NOMO-1 (cell line): Measurements from ENCODE around the gene PDE8B.

Experiments used
- DNase-seq, 2 experiments: peaks; one replicate each; lab custom pipeline; 2025; ENCODE audit not compliant: unreplicated experiment in 2 of 2; lab: John Stamatoyannopoulos, UW

Gene PDE8B

DNA sequence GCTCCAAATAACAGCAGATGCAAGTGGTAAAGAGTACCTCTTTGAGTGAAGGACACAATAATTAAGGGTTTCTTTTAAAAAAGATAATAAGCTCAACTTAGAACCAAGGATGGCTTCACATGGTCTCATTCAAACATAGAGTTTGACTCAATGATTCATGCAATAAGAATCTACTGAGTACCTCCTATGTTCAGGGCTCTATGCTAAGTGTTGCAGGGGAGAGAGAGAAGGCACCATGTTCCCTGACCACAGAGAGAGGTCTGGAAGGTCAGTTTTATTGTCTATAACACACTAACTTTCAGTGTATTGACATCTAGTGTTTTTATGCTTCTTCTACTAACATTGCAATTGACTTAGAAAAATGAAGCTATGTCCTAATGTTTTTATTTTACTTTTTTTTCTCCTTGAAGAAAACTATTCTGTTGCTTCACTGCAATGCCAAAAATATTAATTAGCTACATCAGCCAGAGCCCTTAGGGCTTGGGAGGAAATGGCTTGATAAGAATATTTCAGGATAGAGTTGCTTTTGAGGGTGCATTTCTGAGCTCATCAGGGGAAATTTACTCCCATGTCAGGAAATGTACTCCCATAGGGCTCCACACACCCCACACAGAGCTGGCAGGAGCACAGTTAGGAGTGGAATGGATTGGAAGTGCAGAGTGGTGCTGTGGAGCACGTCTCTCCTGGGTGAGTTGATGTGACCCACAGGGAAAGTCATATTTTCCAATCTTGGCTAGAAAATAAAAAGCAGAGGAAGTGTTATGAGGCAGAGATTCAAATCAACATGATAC is 106.6 kb downstream of the PDE8B start:
- no peak for DNase-seq

DNA sequence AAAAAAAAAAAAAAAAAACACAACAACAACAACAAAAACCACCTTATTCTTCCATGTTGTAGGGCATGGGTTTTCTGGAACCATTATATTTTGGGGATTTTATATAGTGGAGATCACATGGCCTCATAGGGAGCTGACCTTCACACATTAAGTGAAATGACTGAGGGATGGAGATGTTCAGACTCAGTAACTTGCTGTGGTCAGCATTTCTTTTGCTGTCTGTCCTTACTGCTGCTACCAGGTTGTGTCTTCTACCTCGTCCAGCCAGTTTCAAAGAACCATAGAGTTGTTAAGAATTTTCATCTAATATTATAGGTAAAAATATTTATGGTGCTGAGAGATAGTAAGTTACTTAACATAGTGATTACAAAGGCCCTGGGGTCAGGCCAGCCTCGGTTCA is 107.6 kb downstream of the PDE8B start:
- no peak for DNase-seq

DNA sequence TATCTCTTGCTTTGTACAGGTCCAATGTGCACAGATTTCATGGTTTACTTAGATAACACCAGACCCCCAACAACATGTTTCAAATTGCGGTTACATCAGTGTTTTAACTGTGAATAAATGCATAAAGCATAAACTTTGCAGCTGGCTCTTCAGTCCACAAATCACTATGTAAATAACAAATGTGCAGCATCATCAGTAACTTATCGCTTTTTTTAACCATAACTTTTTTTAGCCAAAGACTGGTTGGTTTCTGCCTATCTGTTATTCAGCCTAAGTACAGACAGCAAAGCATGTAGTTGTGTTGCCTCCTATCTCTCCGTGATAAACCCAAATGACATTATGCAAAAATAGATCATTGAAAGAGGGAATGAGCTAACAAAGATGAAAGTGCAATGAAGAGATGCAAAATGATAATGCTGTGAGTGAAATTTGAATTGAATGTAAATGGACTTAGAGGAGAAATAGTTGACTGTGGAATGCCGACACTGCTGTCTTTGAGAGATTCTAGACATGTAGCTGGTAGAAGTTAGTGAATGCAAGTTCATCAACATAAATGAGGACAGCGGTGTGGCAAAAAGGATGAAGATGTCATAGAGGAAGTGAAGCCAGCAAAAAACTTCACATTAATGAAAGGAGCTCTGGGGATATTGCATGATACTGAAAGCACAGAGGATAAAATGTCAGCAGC is 108.8 kb downstream of the PDE8B start:
- no peak for DNase-seq

DNA sequence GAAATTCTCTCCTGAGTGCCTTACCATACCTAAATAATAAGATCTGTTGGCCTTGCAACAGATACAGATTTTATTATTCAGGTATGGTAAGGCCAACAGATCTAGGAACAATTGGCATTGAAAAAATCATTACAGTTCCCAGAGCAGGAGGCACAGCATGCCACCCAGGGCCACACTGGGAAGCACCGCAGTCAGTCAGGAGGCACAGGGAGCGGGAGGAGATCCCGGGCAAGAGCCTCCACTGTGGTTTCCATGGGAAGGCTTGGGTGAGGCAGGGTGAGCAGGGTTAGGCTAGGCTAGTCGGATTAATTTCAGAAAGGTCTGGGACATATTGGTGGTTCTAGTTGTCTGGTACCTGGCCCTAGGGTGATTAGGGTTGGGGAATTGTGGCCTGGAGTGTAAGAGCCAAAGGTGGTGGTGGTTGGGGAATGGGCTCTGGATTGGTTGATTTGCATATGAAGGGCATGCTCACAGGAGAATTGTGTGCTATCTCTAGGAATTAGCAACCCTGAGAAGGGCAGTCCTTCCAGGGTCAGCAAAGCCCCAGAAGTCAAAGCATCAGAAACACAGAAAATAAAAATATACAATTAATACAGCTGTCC is 111.4 kb downstream of the PDE8B start:
- DNase-seq: no peak

DNA sequence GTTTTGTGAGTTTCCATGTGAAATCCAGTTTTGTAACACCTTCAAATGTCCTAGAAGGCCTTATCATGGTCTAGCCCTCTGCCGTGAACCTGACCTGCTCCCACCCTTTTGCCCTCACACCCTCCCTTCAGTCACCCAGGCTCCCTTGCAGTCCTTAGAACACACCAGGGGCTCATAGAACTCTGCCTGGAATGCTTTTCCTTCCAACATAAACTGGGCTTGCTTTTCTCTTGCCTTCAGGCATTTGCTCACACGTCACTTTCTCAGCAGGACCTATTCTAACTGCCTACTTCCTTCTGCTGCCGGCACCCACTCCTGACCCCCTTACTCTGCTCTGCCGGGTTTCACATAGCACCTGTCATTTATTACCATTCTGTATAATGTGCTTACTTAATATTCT is 111.9 kb downstream of the PDE8B start:
- DNase-seq: no peak

DNA sequence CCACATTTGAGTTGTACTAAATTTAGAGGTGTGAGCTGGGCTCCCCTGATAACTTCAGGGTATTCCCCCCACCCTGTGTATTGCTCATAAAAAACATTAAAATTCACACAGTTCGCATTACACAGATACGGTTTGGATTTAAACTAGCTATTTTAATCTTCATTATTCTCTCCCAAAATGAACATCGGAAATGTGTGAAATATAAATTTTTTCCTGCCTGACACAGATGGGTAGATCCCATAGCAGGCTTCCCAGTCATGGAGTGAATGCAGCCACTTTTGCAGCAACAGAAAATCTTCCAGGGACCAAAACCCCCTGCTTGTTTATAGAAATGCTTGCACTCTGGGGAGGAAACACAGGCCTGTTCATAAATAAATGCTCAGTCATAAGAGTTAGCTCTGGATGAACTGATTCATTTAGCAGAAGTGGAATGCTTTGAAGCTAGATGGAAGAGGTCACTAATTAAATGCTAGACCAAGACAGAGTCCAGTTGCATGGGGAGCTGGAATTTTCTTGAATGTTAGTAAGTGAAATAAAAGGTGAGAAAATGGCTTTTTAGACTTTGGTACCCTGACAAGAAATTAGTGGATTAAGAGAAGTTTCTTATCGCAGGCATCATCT is 115.6 kb downstream of the PDE8B start:
- no peak for DNase-seq

DNA sequence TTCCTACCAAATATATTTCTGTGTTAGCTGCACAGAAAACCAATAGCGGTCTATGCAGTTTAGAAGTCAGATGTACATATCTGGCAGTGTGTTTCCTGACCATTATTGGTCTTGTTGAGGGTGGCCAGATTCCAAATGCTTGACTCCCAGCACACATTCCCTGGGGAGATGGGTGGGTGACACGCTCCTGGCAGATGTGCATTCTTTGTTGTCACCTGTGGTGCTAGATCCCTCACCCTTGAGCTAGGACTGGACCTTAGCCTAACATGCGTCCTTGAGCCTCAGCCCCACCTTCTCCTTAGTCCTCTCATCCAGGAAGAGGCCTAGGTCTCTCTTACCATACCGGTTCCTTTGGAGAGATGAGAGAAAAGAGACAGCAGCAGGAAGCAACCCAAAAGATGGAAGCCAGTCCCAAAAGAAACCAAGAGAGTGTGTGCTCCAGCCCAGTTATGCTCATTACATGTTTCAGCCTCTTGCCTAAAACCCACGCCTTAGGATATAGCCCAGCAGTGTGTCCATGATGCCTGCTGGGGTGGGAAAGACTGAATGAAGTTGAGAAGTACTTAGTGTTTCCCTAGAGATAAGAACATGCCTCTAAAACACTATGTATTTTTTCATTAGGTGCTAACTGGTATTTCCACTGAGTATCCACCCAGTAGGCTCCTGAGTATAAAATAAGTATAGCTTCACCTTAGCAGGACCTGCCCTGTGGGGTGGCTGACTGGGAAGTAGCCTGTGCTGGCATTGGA is 116.7 kb downstream of the PDE8B start:
- DNase-seq: no peak

DNA sequence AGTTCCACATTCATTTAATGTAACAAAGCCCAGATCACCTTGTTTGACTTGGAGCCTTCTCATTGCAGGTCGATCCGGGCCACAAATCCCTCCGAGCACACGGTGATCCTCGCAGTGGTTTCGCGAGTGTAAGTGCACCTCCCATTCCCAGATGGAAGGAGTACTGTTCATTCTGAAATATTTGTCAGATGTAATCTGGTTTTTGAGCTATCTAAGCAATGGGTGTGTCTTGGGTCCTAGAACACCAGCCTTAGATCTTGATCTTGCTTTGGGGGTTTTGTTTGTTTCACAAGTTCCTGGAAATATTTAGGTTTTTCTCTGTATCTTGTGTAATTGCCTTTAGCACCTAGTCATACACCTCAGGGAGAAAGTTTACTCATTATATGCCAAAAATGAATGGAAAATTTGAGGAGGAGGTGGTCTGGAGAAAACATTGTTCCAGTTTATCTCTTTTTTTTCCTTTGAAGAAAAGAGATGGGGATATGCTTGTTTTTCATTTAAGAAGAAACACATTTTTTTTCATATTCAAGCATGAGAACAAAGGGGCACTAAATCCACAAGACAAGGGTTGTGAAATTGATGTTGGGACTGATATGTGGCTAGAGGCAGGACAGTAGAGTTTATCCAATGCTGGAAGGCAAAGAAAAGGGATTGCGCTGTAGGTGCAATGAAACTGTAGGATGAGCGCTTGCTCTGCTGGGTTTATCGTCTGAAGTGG is 118.6 kb downstream of the PDE8B start:
- DNase-seq: no peak

DNA sequence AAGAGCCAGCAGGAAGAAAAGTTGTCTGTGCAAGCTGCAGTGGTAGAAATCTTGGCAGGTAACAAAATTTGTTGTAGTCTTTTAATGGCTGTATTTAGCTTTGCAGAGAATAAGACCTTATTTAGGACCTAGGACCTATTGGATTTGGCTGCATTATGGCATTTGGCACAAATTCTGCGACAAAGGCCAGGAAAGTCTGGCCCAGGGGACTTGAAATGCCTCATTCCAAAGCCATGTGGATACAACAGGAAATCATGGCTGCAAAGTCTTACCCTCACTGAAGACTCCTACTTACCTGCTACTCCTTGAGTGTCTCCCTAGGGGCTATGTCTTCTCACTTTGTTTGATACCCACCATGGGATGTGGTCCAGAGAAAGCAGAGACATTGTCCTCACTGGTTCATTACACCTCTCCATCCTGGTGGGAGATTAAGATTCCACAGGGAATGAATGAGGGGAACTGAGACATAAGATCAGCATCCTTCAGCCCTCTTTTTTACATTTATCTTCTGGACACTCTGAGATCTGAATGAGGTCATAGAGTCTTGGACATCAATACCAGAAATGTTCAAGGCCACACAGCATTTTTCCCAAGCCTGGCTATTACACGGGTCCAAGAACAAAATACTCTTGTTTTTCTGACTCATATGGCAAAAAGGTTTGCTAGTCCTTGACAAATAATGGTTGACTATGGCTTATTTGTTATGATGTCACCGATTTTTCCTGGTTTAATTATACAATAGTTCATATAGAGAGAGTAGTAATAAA is 119.4 kb downstream of the PDE8B start:
- DNase-seq: no peak

DNA sequence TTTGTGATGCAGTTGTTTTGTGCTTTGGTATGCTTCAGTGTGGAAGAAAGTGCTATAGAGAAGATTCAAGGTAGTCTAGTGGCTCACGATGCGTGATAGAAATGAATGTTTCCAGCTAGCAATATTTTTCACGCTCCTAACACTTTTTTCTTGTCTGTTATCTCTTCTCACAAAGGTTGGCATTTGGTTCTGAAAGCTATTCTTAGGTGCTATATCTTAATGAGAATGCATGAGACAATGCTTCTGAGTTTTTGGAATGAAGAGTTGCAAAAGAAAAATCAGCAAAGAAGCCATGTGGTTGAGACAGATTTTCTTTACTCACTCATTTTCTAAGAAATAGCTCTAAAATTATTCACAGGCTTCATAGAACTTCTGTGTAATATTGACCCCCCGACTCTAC is 122.6 kb downstream of the PDE8B start:
- DNase-seq: no peak

DNA sequence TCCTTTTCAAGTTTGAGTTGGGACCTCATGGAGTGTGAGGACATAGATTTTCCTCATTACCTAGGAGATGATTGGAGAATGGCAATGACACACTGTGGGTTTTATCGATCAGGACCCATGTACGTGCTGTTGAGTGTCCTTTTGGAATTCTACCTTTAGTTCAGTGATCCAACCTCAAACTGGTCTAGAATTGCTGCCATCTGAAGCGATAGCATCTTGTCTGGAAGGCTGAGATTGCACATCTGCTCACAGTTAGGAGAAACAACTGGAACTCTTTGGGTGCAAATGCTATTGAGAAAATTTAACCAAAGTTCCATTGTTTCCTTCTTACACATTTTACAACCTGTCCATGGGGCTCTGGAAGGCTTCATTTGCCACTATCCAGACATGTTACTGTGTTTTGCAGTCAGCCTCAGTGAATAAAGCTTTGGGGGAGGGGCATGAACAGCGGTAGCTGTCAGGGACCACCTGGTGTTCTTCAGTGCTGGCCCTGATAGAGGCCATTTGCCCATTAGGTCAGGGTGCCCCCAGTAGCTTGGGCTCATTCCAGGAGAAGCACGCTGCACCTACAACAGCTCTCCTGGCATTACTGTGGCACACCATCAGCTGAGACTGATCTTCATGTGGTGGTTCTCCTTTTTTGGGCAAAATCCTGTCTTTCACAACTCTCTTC is 123.1 kb downstream of the PDE8B start:
- DNase-seq: no peak

DNA sequence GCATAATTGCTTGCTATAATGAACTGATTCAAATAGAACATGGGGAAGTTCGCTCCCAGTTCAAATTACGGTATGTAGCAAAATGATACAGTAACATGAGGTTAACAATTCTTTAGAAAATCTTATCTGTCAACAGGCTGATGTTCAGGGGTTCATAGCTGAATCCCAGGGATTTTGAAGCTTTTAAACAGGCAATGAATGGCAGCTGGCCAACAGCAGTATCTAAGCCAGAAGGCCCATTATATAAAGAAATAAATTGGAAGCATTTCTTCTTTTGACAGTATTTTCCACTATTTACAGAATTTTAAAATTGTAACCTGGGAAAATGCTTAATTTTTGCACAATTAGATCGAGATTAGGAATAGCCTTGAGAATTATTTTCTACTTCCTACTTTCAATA is 126.8 kb downstream of the PDE8B start:
- no peak for DNase-seq

DNA sequence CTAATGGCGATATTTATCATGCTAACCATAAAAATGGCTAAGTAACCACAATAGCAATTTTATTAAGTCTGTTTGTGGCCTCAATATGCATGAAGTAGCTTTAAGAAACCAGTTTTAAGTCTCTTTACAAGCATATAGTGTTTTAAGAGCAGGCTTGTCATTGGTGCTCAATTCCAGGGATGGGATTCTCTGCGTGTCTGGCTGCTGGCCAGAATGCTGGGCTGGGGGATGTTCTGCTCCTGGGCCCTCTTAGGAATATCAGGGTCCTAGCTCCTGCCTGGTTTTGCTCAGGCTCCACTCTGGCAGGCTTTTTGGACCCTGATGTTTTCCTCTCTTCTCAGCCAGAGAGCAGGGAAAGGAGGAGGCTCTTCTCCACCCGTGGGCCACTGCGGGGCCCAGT is 127.2 kb downstream of the PDE8B start:
- no peak for DNase-seq

DNA sequence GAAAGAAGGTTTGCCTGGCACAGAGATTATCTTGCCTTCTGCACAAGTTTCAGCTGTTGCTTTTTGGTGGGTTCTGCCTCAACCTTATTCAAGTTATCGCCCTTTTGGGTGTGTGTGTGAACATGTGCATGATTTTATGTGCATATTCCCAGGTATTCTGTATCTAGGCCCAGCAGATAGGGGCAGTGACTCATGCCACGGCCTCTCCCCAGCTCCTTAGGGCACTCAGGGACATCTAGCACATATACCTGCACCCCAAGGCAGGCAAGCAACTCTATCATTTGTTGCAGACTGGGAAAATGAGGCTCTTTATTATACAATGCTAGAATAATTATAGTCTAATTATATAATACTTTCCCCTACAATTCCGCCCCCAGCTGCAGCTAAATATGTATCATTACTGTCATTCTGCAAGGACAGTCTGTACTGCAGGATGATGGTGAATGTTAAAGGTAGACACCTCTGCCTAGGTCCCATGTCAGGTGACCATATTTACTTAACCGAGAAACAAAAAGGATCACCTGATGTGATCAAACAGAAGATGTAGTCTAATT is 128.9 kb downstream of the PDE8B start:
- DNase-seq: no peak

DNA sequence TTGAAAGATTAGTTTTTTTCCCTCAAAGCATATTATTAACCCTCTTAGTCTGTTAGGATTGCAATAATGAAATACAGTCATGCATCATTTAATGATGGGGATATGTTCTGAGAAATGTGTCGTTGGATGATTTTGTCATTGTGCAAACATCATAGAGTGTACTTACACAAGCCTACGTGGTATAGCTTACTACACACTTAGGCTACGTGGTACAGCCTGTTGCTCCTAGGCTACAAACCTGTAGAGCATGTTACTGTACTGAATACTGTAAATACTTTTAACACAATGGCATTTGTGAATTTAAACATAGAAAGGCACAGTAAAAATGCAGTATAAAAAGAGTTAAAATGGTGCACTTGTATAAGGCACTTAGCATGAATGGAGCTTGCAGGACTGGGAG is 132.7 kb downstream of the PDE8B start:
- no peak for DNase-seq

DNA sequence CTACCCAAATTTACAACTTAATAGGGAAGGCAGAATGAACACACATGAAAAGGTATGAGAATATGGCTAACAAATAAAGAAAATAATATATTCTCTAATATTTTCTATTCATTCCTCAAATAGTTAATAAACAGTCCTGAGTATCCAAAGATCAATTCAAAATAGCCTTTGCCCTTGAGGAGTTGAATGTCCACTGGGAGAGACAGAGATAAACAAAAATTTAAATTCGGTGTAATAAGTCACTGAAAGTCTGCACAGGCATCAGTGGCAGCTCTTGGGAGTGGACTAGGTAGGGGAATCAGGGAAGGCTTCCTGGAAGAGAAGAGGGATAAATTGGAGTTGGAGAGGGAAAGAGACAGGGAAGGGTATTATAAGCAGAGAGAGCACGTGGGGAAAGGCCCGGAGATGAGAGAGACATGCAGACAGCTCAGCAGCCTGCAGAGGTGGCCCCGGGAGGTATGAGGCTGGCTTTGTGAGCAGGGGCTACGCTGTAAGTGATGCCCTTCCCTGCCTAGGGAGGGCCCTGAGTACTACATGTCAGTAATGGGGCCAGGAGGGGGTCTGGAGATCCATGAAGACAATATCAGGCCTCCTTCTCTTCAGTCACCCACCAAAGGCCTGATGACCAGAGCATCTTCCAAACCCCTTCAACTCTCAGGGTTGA is 137.1 kb downstream of the PDE8B start:
- DNase-seq: no peak

DNA sequence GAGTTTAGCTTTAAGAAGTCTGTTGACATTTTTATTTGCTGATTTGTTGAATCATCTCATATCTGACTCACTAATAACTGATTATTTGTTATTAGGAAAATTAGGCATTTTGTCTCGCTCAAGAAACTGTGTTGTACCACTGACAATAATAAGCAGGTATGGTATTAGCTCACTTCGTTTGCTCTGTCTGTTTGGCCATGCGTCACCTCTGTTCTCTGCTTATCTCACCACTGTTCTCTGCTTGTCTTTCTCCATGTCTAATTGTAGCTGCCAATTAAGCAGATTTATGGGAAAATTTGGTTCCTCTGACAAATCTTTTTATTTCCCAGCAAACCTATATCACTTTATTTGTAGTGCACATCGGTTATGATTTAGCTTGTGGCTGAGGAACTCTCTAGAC is 142.8 kb downstream of the PDE8B start:
- DNase-seq: no peak

DNA sequence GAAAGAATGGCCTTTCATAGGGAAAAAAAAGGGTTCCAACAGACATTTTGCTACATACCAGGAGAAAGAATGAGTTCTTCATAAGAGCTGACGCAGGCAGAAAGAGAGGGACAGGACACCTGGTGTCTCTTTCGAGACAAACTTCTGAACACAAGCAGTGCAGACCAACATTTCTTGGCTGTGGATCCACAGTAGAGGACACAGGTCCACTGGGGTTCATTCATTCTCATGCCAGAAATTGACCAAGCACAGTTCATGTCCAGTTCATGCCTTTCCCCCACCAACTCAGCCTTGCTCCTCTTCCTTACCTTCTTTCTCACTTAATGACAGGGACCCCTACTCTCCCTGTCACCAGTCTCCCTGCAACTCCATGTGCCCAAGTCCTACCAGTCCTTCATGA is 144.0 kb downstream of the PDE8B start:
- no peak for DNase-seq
